ENCODE data around the gene SGK1.
"Not testable (repeated sequence)": the region's sequence is repeated elsewhere in the genome, so short reads cannot be mapped to it uniquely, and the experiment has no call there.

Gene SGK1

DNA sequence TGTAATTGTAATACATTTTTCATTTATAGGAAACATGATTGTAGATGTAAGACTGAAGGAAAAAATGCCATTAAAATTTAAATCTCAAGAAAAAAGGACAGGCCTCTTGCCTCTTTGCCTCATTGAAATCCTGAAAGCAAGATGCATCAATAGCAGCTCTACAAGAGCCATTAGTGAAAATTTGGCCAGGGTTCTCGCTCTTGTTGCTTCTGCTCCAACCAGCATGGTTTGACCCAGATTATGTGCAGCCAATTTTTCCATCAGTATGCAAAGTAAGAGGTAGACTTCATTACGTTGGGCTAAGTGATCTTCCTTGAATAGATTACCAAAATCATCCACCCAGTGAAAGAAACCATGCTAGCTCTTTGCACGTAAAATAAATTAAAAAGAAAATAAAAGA, 106.6 kb downstream of the SGK1 start:
- ATAC-seq (no peak), DNase-seq (ENCODE audit: low spot score in 2 of 2) (no peak)
- Mint-ChIP-seq H3K9me3 (no peaks in the 10 kb centered on the region), H3K27ac (no peak overlapping the region), H3K4me3 (no peak overlapping the region), H3K4me1 (no peaks in the 10 kb centered on the region), H3K36me3 (no peaks in the 10 kb centered on the region)

DNA sequence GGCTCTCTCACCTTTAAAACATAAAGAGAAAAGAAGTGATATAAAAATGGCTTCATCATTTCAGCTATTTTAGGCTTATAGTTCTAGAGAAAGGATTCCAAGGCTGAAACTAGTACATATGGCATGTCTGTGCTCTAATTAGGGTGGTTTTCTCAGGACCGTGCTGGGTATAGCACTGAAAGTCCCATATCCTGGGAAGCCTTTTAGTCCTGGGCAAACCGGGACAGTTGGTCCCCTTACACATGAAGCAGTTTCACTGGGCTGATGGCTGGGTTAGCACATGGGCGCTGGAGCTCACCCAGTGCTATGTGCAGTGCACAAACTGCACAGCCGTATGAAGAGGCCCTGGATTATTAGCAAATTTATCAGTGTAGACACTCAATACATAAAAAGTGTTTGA, 110.5 kb downstream of the SGK1 start:
- Mint-ChIP-seq H3K4me3 (no peak overlapping the region), H3K27ac (no peak overlapping the region), H3K4me1 (no peaks in the 10 kb centered on the region), H3K9me3 (peaks cover 3% of the 10 kb centered on the region), H3K36me3 (no peaks in the 10 kb centered on the region)
- ATAC-seq (no peak), DNase-seq (ENCODE audit: low spot score in 2 of 2) (no peak)

DNA sequence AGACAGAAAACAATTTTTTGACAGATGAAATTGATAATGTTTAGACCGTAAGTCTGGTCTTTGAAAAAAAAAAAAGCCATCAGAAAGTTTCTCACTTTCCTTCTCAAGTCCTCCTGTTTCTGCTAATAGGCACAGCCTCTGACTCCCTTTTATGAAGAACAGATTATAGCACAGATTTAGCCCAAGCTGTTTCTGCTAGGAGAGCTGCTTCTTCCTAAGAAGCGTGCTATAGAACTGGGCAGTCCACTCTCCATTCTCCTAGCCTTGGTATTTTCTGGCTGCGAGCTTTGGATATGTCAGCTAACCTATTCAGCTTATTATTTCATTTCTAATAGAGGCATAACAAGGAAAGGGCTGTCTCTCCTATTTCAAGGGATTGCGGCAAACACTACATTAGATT, 112.5 kb downstream of the SGK1 start:
- H3K27ac Mint-ChIP-seq: no peak overlapping the region
- no peaks in the 10 kb centered on the region for H3K4me1 Mint-ChIP-seq
- ATAC-seq: no peak

DNA sequence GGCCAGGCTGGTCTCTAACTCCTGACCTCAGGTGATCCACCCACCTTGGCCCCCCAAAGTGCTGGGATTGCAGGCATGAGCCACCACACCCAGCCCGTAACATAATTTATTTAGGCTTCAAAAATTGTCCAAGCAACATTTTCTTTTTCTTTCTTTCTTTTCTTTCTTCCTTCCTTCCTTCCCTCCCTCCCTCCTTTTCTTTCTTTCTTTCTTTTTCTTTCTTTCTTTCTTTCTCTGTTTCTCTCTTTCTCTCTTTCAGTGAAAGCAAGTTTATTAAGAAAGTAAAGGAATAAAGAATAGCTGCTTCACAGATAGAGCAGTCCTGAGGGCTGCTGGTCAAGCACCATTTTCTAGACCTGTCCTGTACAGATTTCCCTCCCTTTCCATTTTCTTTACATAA, 113.2 kb downstream of the SGK1 start:
- not testable (repeated sequence) for ATAC-seq; H3K9me3 Mint-ChIP-seq; H3K4me3 Mint-ChIP-seq; H3K27ac Mint-ChIP-seq; H3K36me3 Mint-ChIP-seq; DNase-seq (ENCODE audit: low spot score in 2 of 2); H3K4me1 Mint-ChIP-seq

More for the DNA sequence above, 112.5 kb downstream of the SGK1 start:
- Mint-ChIP-seq H3K4me3 (no peak overlapping the region), H3K9me3 (peaks cover 3% of the 10 kb centered on the region), H3K36me3 (no peaks in the 10 kb centered on the region)
- no peak for DNase-seq (ENCODE audit: low spot score in 2 of 2)

- Mint-ChIP-seq H3K27ac (no peak overlapping the region), H3K4me1 (no peaks in the 10 kb centered on the region), H3K36me3 (no peaks in the 10 kb centered on the region), H3K4me3 (no peak overlapping the region), H3K9me3 (peaks cover 3% of the 10 kb centered on the region)
- ATAC-seq (no peak), DNase-seq (ENCODE audit: low spot score in 2 of 2) (no peak)
These were observed 113.9 kb downstream of the SGK1 start for GRCh38 chr6:134204031-134204430.

- no peak overlapping the region for H3K4me3 Mint-ChIP-seq
- H3K27ac Mint-ChIP-seq: no peak overlapping the region
- H3K36me3 Mint-ChIP-seq: no peaks in the 10 kb centered on the region
- peaks cover 3% of the 10 kb centered on the region for H3K9me3 Mint-ChIP-seq
- no peak for ATAC-seq
- DNase-seq (ENCODE audit: low spot score in 2 of 2): no peak
- H3K4me1 Mint-ChIP-seq: peaks cover 6% of the 10 kb centered on the region
These were observed 116.2 kb downstream of the SGK1 start for GRCh38 chr6:134201716-134202115.

DNA sequence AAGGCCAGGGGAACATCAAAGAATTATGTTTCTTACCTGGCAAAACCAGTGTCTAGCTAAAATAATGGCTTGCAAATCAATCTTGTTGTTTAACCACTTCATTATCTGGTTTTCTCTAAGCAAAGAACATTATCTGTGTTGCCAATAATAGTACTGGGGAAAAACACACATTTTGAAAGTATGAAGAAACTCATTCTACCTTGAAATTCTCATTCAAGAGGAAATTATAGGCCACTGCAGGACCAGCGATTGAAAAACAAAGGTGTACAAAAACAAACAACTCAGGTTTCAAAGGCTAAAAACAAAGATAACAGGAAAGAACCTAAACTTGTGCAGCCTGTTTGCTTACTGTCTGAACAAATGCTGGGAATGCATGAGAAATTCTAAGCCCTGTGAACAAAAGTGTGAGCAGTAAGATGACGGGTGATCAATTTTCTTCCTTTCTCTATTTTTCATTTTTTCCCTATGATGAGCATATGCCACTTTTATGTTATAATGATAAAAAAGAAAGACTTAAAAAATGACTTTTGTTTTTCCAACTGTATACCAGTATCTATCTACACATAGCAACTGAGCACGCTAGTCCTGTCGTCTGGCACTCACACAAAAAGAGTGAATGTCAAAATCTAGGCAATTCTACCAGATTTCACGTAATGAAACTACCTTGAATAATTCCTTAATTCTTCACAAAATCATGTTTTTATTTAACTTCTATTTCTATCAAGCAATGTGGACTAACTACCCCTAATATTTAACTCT, 117.9 kb downstream of the SGK1 start:
- ATAC-seq: no peak
- Mint-ChIP-seq H3K36me3 (no peaks in the 10 kb centered on the region), H3K4me3 (no peak overlapping the region), H3K9me3 (peaks cover 3% of the 10 kb centered on the region), H3K4me1 (peaks cover 9% of the 10 kb centered on the region), H3K27ac (no peak overlapping the region)
- no peak for DNase-seq (ENCODE audit: low spot score in 2 of 2)

- no peak for ATAC-seq
- Mint-ChIP-seq H3K36me3 (no peaks in the 10 kb centered on the region), H3K27ac (no peak overlapping the region), H3K4me1 (peaks cover 9% of the 10 kb centered on the region), H3K4me3 (no peak overlapping the region), H3K9me3 (no peaks in the 10 kb centered on the region)
- DNase-seq (ENCODE audit: low spot score in 2 of 2): no peak
These were observed 119.8 kb downstream of the SGK1 start for GRCh38 chr6:134198093-134198492.

DNA sequence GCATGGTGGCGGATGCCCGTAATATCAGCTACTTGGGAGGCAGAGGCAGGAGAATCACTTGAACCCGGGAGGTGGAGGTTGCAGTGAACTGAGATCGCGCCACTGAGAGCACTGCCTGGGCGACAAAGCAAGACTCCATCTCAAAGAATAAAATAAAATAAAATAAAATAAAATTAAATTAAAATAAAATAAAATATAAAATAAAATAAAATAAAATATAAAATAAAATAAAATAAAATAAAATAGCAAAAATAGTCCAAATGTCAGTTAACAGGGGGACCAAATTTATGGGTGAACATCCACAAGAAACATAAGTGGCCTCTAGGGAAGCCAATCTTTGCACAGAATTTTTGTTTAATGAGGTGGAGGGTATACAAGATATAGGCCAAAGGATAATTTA, 120.2 kb downstream of the SGK1 start:
- not testable (repeated sequence) for H3K36me3 Mint-ChIP-seq; DNase-seq (ENCODE audit: low spot score in 2 of 2); H3K27ac Mint-ChIP-seq; ATAC-seq; H3K4me1 Mint-ChIP-seq; H3K4me3 Mint-ChIP-seq; H3K9me3 Mint-ChIP-seq

DNA sequence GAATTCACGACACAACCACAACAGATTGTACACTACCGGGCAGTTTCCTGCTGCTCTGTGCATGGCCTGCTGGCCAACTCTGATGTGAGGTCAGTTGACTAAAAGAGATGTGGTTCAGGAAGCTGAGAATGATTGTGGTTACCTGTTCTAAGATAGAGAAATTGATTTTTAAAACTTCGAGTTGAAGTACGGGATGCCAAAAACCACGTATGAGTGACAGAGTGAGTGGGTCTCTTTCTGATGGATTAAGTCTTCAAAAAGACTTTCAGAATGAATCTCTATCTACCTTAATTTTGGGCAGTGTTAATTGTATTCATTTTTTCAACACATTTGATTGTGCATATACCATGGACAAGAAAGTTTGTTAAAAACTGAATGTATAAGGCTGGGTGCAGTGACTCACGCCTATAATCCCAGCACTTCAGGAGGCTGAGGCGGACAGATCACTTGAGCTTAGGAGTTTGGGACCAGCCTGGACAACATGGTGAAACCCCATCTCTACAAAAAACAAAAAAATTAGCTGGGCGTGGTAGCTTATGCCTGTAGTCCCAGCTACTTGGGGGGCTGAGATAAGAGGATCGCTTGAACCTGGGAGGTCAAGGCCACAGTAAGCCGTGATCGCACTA, 121.2 kb downstream of the SGK1 start:
- peak; percentile 92 for ATAC-seq

DNA sequence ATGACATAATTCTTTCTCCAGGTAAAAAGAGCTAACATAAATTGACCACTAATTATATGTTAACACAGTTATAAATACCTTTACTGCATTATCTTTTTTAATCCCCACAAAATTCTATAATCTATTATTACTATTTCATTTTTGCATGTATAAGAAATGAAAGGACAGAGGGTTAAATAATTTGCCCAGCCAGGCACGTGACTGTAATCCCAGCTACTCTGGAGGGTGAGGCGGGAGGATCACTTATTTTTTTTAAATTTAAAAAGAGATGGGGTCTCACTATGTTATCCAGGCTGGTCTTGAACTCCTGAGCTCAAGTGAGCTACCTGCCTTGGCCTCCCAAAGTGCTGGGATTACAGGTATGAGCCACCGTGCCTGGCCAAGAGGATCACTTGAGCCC, 121.9 kb downstream of the SGK1 start:
- Mint-ChIP-seq H3K9me3 (no peaks in the 10 kb centered on the region), H3K4me3 (no peak overlapping the region), H3K36me3 (no peaks in the 10 kb centered on the region), H3K4me1 (peaks cover 9% of the 10 kb centered on the region), H3K27ac (no peak overlapping the region)
- DNase-seq (ENCODE audit: low spot score in 2 of 2) (no peak), ATAC-seq (no peak)

More for the DNA sequence above, 121.2 kb downstream of the SGK1 start:
- Mint-ChIP-seq H3K27ac (no peak overlapping the region), H3K4me1 (peaks cover 9% of the 10 kb centered on the region), H3K4me3 (no peak overlapping the region), H3K9me3 (no peaks in the 10 kb centered on the region), H3K36me3 (no peaks in the 10 kb centered on the region)
- DNase-seq (ENCODE audit: low spot score in 2 of 2): no peak

DNA sequence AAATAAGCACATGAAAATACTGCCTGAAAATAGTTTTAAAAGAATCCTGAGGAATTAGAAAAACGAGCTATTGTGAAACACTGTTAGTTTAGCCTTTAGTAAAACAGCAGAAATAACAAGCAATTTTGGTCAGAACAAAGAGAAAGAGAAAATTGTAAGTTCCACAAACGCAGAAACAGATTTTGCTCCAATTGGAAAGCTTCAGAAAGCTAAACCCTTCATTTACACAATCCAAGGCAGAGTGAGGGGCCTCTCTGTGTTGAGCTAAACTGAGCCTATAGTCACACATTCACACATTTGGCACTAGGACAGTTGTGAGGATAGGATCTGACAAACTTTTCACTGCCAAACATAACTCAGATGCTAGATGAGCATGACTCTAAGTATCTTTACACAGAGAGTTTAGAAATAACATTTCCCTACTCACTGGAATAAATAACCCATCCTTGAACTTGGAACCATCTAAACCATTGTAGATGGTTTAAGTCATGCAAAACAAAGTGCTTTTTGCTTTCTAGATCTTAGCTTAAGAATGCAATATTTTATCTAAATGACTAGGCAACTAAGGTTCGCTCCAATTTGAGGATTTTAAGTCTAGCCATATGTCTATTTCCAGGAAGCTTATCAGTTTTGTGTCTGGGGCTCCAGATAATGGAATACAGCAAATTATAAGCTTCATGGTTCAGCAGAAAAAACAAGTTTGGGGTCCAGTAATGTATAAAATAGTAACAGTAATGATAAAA, 122.6 kb downstream of the SGK1 start:
- DNase-seq (ENCODE audit: low spot score in 2 of 2) (no peak), ATAC-seq (no peak)
- H3K9me3 Mint-ChIP-seq: no peaks in the 10 kb centered on the region
- no peak overlapping the region for H3K27ac Mint-ChIP-seq
- peaks cover 9% of the 10 kb centered on the region for H3K4me1 Mint-ChIP-seq
- H3K36me3 Mint-ChIP-seq: no peaks in the 10 kb centered on the region
- no peak overlapping the region for H3K4me3 Mint-ChIP-seq

DNA sequence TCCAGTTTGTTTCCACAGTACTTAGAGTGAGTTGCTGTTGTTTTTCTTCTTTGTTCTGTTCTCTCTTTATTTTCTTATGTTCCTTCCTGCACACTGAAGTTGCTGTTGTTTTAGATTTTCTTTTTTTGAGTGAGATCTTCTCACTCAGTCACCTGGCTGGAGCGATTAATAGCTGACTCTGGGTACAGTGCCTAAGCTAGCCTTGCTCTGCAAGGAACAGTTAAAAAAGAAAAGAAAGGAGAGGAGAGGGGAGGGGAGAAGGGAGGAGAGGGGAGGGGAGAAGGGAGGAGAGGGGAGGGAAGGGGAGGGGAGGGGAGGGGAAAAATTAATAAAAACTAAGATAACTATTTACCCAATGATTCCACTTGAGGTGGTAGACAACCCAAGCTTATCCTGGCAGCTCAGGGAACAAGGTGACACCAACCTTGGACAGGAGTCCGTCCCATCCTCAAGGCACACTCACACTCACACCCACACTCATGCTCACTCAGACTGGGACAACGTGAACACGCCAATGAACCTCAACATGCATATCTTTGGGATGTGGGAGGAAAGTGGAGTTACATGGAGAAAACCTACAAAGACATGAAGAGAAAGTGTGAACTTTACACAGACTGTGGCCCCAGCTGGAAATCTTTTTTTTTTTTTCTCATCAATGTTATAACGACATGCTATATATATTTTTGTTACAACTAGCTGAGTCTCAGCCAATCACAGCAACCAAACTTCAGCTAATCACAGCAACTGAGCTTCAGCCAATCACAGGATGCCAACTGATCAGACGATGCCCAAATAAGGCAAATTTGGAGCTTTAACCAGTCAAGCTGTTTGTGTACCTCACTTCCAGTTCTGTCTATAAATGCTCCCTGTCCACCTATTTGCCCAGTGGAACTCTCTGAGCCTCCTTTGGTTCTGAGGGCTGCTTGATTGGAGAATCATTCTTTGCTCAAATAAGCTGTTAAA, 124.1 kb downstream of the SGK1 start:
- H3K4me1 Mint-ChIP-seq: peaks cover 9% of the 10 kb centered on the region

GRCh38 chr6:134192609-134193008, 125.3 kb downstream of the SGK1 start:
- not testable (repeated sequence) for H3K9me3 Mint-ChIP-seq; H3K27ac Mint-ChIP-seq; DNase-seq (ENCODE audit: low spot score in 2 of 2); ATAC-seq; H3K36me3 Mint-ChIP-seq; H3K4me3 Mint-ChIP-seq; H3K4me1 Mint-ChIP-seq

More for the DNA sequence above, 124.1 kb downstream of the SGK1 start:
- Mint-ChIP-seq H3K27ac (no peak overlapping the region), H3K4me3 (no peak overlapping the region), H3K9me3 (no peaks in the 10 kb centered on the region), H3K36me3 (no peaks in the 10 kb centered on the region)
- ATAC-seq: no peak
- no peak for DNase-seq (ENCODE audit: low spot score in 2 of 2)

GRCh38 chr6:134190883-134191282, 127.0 kb downstream of the SGK1 start:
- no peak for ATAC-seq
- no peak overlapping the region for H3K27ac Mint-ChIP-seq
- H3K9me3 Mint-ChIP-seq: no peaks in the 10 kb centered on the region
- H3K4me3 Mint-ChIP-seq: no peak overlapping the region
- no peak for DNase-seq (ENCODE audit: low spot score in 2 of 2)
- no peaks in the 10 kb centered on the region for H3K4me1 Mint-ChIP-seq
- H3K36me3 Mint-ChIP-seq: no peaks in the 10 kb centered on the region

All from stimulated activated effector memory CD8-positive, alpha-beta T cell treated with anti-CD3 and anti-CD28 coated beads, Interleukin-12 subunit alpha, Interleukin-12 subunit beta, amount 100 ng/mL, for 72 hours (primary cell).